Stimulated activated CD4-positive, alpha-beta T cell treated with anti-CD3 and anti-CD28 coated beads, TNF-alpha, amount 100 ng/mL, for 4 hours (primary cell): Measurements from ENCODE around the gene CTBP1.

Source experiments
- DNase-seq, 3 experiments: peaks; one replicate each; pipeline ENCODE4 v3.0.0-alpha.2; 2020; ENCODE audit warnings: low read depth in 3 of 3

Gene CTBP1

GRCh38 chr4:1175635-1176229 is 73.2 kb downstream of the CTBP1 start:
- DNase-seq, result no peak

- DNase-seq, result no peak
These were observed 73.8 kb downstream of the CTBP1 start for GRCh38 chr4:1174941-1175634.

- no peak for DNase-seq
These were observed 75.8 kb downstream of the CTBP1 start for GRCh38 chr4:1172971-1173757.

- DNase-seq, result no peak
These were observed 76.6 kb downstream of the CTBP1 start, which contains the start of gene SPON2 for GRCh38 chr4:1172228-1172851. Gene SPON2 (minus strand): TSS chr4:1172583.

GRCh38 chr4:1171311-1172227 is 77.4 kb downstream of the CTBP1 start:
- DNase-seq, result peak in 2 of 3 experiments; percentile 23 to 26

- no peak for DNase-seq
These were observed 78.0 kb downstream of the CTBP1 start for GRCh38 chr4:1170976-1171310.

- DNase-seq, result no peak
These were observed 78.6 kb downstream of the CTBP1 start for GRCh38 chr4:1170156-1170975.

- DNase-seq, result no peak
These were observed 79.2 kb downstream of the CTBP1 start for GRCh38 chr4:1169691-1170096.

- no peak for DNase-seq
These were observed 79.7 kb downstream of the CTBP1 start for GRCh38 chr4:1169171-1169671.

- DNase-seq, result no peak
These were observed 80.5 kb downstream of the CTBP1 start for GRCh38 chr4:1168191-1169101.

- DNase-seq, result peak; percentile 76 to 80 (median 77)
These were observed 81.5 kb downstream of the CTBP1 start for GRCh38 chr4:1167244-1167949.

- no peak for DNase-seq
These were observed 82.3 kb downstream of the CTBP1 start for GRCh38 chr4:1166509-1167243.

GRCh38 chr4:1164956-1165545 is 83.9 kb downstream of the CTBP1 start:
- DNase-seq, result no peak

- DNase-seq, result no peak
These were observed 84.5 kb downstream of the CTBP1 start for GRCh38 chr4:1164444-1164843.

- DNase-seq, result no peak
These were observed 84.9 kb downstream of the CTBP1 start for GRCh38 chr4:1164040-1164439.
